IPS-18c (cell line): ENCODE data around the gene UNC119B.

Source experiments
- H3K4me3 ChIP-seq: 2 replicates; pipeline ENCODE4 v1.7.0; 2013; ENCODE audit warnings: low read depth, mild to moderate bottlenecking, low read length, moderate library complexity; ENCODE audit not compliant: insufficient read depth
- H3K9me3 ChIP-seq: one replicate; pipeline ENCODE4 v1.6.1; 2013; ENCODE audit warnings: mild to moderate bottlenecking, low read length, moderate library complexity; ENCODE audit not compliant: control insufficient read depth, insufficient read depth

Gene UNC119B

DNA sequence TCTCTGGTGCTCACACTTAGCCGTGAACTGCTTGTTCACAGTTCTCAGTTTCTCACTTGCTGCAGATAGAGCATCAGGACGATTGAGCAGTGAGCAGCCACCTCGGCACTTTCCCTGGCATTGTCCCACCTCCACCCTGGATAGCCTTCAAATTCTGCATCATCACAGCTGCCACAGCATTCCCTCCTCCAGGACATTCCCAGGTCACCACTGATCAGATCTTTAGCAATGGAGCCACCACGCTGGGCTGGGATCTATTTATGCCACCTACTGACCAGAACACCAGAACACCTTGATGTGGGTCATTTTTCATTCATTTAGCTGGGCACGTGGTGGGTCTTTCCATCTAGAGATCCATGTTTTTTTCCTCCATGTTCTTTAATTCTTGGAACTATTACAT is 39.0 kb downstream of the UNC119B start:
- no peaks in the 10 kb centered on the region for H3K9me3 ChIP-seq
- H3K4me3 ChIP-seq, result no peak overlapping the region

DNA sequence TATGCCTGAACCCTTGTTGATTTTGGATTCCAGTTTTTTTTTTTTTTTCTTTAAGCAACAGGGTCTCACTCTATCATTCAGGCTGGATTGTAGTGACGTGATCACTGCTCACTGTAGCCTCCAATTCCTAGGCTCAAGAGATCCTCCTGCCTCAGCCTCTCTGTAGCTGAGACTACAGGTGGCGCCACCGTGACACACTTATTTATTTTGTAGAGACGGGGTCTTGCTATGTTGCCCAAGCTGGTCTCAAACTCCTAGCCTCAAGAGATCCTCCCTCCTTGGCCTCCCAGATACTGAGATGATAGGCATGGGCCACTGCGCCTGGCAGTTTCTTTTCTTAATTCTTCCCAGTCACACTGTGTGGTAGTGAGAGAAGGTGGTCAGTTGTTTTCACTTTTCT is 40.5 kb downstream of the UNC119B start:
- no peak overlapping the region for H3K4me3 ChIP-seq
- no peaks in the 10 kb centered on the region for H3K9me3 ChIP-seq

DNA sequence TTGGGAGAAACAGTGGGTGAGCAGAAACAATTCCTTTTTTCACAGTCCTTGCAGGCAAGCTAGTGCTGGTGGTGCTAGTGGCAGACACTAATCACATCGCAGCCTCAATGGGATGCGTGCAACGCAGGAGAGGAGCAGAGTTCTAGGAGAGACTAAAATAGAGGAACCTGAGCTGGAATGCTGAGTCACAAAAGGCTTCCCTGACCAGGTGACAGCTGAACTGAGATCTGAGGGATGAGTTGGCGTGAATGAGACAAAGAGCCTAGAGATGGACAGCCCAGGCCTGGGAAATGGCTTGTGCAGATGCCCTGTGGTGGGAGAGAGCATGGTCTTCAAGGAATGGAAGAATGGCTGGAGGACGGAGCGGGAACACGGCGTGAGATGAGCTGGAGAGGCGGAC is 41.1 kb downstream of the UNC119B start:
- H3K4me3 ChIP-seq, result no peak overlapping the region
- H3K9me3 ChIP-seq, result no peaks in the 10 kb centered on the region

DNA sequence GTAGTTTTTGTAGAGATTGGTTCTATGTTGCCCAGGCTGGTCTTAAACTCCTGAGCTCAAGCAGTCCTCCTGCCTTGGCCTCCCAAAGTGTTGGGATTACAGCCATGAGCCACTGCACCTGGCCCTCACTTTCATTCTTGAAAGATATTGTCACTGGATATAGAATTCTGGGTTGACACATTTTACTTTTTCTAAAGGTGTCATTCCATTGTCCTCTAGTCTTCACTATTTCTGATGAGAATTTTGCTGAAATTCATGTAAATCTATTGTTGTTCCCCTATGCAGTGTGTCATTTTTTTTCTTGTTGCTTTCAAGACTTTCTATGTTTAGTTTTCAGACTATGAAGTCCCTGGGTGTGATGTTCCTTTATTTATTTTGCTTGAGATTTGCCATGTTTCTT is 44.5 kb downstream of the UNC119B start:
- no peak overlapping the region for H3K4me3 ChIP-seq
- H3K9me3 ChIP-seq, result no peaks in the 10 kb centered on the region

DNA sequence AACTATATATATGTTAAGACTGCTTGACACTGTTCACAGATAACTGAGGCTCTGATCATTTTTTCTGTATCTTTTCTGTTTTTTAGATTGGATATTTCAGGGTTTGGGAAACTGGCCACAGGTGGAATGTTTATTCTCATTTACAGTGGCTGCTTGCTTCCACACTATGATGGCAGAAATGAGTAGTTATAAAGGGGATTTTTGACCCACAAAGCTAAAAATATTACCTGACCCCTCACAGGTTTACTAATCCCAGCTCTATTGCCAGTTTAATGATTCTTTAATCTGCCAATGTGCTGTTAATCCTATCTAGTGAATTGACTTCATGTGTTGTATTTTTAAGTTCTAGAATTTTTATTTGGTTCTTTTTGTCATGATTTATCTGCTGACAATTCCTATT is 45.0 kb downstream of the UNC119B start:
- H3K9me3 ChIP-seq, result no peaks in the 10 kb centered on the region
- no peak overlapping the region for H3K4me3 ChIP-seq

DNA sequence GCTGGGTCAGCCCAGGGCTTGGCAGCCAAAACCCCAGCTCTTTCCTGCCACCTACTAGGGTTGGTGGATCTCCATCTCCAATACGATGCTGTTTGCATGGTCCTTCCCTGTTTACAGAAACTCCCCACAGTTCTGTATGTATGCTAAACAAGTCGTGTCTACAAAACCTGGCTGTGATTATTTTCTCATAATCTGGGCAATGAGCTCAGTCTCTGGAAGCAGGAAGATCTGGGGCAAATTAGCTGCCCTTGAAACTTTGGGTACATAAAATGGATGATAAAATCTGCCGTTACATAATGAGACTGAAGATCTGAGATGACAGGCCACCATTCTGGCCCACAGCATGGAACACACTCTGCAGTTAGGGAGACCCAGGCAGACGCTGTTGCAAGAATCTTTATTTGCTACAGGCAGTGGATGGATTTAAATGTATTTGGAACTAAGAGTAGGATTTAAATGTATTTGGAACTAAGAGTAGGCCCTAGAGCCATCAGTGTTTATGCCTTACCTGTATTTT is 47.0 kb downstream of the UNC119B start:
- Histone ChIP-seq H3K9me3 (no peaks in the 10 kb centered on the region), H3K4me3 (no peak overlapping the region)

DNA sequence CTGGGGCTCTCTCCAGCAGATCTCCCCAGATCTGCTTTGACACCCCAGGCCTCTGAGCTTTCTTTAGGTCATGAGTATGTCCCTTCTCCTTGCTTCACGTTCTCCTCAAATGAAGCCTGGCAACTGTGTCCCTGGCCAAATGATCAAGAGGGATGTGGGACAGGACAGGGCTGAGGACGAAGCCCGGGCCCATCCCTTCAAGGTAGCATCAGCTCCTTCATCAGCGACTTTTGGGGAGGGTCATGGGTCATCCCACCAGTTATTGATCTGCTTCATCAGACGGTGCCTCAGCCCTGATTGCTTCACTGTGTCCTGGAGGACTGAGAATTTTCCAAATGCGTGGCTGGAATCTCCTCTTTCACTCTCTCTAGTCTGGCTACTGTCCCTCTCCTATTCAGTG is 47.7 kb downstream of the UNC119B start:
- Histone ChIP-seq H3K9me3 (no peaks in the 10 kb centered on the region), H3K4me3 (no peak overlapping the region)

DNA sequence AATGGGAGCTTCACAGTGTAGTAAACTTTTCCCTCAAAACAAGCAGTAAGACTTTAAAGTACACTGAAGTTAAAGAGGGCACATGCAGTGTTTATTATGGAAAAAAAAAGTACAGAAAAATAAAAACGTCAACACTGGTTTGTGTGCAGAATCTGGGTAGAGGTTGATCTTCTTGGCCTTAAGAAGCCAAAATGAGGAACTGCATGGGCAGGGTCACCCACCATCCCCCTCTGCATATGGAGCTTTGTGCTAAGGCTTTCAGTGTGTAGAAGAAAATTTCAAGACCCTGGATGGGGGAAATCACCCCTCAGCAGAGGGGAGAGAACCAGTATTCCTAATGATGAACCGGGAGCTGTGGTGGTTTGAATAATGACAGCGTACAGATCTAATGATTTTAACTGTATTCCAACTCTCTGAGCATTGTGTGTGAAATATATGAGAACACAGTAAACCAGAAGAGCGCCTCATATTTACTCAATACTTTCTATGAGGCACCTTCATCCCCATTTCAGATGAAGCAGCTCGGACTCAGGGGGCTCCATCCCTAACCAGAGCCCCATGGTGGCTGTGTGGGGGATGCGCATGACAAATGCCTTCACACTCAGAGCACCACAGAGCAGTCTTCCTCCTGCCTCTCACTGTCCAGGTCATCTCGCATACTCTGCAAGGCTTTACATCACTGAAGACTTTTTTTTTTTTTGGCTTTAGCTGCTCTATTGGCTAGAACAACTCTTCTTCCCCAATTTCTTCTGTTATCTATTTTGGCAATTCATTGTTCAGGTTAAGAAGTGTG is 48.7 kb downstream of the UNC119B start:
- no peak overlapping the region for H3K4me3 ChIP-seq
- no peaks in the 10 kb centered on the region for H3K9me3 ChIP-seq

DNA sequence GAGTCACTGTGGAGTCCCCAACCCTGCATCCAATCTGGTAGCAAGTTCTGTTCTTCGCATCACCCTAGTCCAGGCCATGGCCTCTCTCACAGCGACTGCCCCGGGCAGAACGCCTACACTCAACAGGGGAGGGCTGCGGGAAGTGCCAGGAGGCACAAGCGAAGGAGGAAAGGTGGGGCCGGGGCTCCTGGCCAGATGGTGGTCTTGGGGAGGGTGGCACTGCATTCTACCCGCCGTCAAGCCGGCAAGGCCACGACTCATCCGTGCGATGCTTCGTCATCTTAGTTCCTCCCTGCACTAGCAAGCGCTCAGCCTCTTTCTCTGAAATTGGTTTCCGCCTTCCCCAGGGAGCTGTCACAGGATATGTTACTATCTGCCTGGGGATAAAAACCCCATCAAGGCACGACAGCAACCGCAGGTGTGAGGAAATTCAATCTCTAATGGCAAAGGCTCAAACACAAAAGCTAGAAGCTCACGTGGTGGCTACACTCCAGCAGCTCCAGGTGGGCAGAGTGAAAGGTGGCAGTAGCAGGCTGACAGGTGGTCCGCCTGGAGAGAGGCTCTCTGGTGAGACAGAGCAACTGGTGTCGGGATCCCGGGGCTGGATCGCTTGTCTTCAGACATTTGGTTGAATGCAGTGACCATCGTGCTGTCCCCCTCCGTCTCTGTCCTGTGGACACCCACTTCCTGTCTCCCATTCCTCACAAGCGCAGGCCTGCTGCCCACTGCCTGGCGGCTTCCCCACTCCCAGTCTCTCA is 49.5 kb downstream of the UNC119B start:
- Histone ChIP-seq H3K4me3 (no peak overlapping the region), H3K9me3 (no peaks in the 10 kb centered on the region)

DNA sequence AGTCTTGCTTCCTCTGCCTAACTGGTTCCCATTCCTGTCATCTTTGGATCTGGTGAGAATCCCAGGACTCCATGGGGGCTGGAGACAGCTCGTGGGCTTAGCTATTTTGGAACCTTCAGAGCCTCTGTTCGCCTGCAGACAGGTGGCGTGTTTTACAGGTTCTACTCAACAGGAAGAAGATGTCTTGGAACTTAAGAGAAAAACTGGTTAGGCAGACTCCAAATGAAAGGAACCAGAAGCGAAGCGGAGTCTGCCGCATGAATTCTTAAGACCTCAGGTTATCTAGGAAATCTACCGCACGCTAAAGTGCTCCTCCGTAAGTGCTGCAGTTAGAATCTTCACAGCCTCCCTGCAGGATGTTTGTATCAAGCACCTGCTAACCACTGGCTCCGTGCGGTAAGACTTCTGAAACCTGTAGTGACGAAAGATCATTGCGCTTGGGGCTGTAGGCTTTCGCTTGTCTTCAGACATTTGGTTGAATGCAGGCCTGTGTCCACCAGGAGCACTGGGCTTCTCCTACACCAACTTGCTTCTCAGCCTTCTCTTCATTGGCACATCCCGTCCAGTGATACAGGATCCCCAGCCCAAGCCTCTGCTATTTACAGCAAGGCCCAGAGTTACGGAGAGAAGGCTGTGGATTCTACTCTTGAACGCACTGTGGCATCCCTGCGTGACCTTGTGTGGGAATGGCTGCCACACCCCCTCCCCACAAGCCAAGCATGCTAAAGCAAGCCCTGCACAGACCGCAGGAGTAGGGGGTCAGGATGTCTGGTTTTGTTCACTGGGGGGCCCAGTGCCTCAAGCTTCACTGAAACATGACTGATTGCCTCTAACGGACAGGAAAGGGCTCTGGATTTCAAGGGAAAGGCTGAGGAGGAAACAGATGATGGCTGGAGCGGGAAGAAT is 50.3 kb downstream of the UNC119B start:
- Histone ChIP-seq H3K4me3 (no peak overlapping the region), H3K9me3 (no peaks in the 10 kb centered on the region)

DNA sequence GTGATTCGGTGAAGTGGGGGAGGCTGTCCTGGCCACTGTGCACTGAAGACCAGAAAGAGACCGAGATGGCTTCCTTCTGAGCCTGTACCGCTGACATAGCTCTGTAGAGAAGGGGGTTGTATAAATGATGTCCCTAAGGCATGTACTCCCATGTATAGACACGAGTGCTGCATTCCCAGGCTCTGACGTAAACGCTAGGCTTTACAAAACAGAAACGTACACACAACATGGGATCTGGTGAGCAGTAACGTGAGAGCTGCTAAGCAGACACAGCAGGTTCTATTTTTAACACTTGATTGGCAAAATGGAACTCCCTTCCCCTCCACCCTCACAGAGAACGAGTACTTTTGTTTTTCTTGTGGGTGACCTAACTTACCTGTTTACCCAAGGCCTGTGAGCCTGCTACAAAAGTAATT is 51.3 kb downstream of the UNC119B start:
- Histone ChIP-seq H3K4me3 (no peak overlapping the region), H3K9me3 (no peaks in the 10 kb centered on the region)

DNA sequence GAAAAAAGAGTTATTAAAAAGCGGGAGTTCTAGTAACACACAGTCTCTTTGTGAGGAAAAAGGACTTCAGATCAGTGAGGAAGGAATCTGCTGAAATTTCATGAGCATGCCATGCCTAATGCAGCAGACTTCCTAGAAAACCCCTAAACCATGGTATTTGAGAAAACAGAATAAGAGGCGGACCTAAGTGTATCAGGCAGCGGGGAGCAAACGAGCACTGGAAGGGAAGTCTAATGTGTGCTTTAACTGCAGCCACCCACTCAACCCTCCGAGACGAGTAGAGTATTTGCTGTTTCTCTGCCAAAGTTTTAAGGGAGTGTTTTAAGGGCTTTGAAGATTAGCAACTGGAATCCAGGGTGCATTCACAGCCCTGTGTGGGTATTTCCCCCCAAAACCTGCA is 51.8 kb downstream of the UNC119B start:
- Histone ChIP-seq H3K9me3 (no peaks in the 10 kb centered on the region), H3K4me3 (no peak overlapping the region)

DNA sequence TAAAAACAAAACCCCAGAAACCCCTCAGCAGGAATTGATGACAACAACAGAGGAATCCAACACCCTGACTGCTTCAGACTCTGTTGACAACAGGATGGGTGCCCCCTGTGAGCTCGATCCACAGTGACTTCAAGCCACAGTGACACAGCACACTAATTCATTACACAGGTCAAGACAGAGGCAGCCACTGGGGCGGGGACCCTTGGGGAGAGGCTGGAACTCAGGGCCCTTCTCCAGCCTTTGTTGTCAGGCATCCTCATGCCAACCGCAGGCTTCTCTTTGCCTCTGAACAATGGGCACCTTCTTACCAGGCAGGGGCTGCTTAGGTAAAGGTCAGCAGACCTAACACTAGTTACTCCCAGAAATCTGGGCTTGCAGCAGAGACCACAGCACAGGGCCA is 53.0 kb downstream of the UNC119B start:
- no peaks in the 10 kb centered on the region for H3K9me3 ChIP-seq
- H3K4me3 ChIP-seq, result no peak overlapping the region

DNA sequence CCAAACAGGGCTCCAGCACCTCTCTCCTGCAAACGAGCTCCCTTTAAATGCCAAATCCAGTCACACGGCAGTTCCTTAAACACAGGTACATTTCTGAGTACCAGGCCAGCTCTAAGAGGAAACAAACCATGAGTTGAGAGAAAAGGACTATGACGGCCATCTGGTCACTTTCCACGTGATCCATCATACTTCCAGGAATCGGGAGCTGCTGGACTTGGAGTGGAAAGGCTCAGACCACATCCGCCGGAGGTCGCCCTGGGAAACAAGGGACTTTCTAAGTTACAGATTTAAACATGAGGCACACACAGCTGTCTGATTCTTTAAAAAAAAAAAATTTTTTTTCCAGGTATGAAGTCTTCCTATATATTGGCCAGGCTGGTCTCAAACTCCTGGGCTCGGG is 54.6 kb downstream of the UNC119B start:
- no peaks in the 10 kb centered on the region for H3K9me3 ChIP-seq
- H3K4me3 ChIP-seq, result no peak overlapping the region

DNA sequence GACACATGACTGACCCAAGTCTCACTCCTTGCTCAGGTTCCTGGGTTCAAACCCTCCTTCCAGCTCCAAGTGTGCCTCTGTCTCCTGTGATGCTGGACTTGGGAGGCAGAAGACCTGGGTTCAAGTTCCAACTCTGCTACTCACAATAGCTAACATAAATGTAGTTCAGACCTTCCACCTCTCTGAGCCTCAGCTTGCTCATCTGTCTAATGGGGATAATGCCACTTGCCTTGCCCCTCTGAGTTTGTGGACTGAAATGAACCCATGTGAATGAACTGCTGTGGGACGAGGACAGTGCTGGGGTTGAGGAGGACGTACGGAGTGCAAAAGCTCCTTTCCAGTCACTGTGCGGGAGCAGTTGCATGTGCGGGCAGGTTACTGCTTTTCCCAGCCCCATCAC is 56.3 kb downstream of the UNC119B start:
- Histone ChIP-seq H3K4me3 (no peak overlapping the region), H3K9me3 (no peaks in the 10 kb centered on the region)

DNA sequence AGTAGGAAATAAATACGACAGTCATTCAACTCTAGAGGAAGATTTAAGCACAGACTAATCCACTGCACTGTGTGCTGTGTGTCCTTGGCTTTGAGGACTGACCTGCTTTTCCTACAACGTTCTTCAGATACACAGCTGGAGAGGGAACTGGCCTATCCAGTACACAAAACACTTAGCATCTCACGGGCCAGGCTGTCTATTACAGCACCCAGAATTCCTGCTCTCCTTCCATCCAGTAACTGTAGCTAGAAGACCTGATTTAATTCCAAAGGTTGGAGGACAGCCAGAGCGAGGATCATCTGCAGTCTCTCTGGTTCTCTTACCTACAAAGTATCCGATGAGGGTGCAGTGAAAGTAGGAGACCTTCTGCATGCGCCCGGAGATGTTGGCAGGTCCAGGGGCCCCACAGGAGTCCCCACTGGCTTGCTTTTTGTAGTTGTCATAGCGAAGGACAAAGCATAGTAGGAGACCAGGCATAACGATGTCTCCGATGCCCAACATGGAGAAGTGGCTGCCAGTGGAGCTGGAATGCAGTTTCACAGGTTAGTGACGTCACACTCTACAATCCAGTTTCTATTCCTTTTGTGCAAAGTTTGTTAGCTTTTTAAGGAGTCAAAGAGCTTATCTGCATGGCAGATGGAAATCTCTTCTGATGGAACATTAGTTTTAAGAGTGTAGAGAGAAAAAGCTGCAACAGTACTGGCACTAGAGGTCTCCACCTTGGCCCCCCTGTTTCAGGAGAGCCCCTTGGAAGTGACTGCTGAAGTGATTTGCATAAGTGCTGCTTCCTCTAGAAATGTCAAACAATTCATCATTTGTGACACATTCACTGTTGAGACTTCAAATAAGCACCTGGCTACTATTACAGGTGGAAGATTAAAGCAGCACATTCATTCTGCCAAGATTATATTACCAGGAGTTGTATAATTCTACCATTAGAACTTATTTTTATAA is 57.1 kb downstream of the UNC119B start:
- Histone ChIP-seq H3K4me3 (no peak overlapping the region), H3K9me3 (no peaks in the 10 kb centered on the region)
